Neural progenitor cell (in vitro differentiated cells): ENCODE data around the gene PPT2.

ENCODE experiments used
- CTCF ChIP-seq: fragments of 200-600 bp; sonication (generic); IDR thresholded peaks from 2 replicates; pipeline ENCODE4 v1.5.1; 2017; ENCODE audit warnings: antibody characterized with exemption, mild to moderate bottlenecking
- EZH2 ChIP-seq: fragments of 200-600 bp; sonication (generic); IDR thresholded peaks from 2 replicates; pipeline ENCODE4 v1.6.1; 2017; ENCODE audit warnings: antibody characterized with exemption, mild to moderate bottlenecking, moderate library complexity
- EZH2phosphoT487 ChIP-seq: fragments of 200-600 bp; sonication (generic); IDR thresholded peaks from 2 replicates; pipeline ENCODE4 v1.6.1; 2017; ENCODE audit warnings: antibody characterized with exemption

DNA sequence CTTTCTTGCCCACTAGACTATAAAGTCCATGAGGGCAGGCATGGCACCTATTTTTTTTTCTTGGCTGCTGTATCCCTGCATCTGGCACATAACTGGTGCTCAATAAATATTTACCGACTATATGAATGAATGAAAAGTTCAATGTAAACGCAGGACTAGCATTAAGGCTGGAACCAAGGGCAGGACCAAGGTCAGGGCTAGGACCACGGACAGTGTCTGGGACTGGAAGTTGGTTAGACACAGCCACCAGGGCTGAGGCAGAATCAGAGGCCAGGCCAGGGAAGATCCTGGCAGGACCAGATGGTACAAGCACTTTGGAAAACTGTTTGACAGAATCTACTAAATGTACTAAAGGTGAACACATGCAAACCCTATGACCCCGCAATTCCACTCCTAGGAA is 48.5 kb upstream of the PPT2 start:
- TF ChIP-seq CTCF (no peak), EZH2phosphoT487 (no peak), EZH2 (no peak)
